Measurements from ENCODE around the gene SERP2. TPM values are rescaled to one million over a fixed set of nuclear protein-coding genes. Genes with fewer than 3 reads are reported as not detected.

SERP2 gene
- total and polyA plus RNA-seq, 9 of the 15 experiments (the other 6 are each of a cell fraction or from before 2014, with no cell fraction given), result 0.13 TPM; not detected in 8

DNA sequence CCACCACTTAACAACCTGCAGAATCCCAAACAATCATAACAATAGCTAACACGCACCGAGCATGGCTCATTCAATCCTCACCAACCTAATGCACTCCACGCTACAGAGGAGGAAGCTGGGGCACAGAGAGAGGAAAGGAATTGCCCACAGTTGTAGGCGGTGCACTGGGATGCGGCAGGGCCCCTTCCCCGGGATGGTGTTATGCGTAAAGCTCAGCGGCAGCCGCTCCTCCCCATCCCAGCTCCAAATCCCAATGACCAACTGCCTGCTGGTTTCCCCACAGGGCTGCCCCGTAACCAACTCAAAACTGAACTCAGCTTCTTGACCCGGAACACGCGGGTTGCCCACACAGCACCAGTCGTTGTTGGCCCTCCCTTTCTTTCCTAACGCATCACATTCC is 42.2 kb downstream of the SERP2 start:
- Histone ChIP-seq H3K4me2 (ENCODE audit: insufficient read depth, low read length) (no peak overlapping the region), H3K4me1 (replicated peaks in 1 of 2; ENCODE audit: control insufficient read depth in 2 of 2, insufficient read depth in 2 of 2, low read length in 2 of 2) (peaks cover 8 to 15% of the 10 kb centered on the region in 2 experiments; a peak in 4 of 5 replicates), H3K79me2 (ENCODE audit: control insufficient read depth, insufficient read depth, low read length) (no peaks in the 10 kb centered on the region), H3K4me3 (no peak overlapping the region), H3K9ac (ENCODE audit: insufficient read depth in 1 of 2, low read depth in 2 of 2, low read length in 2 of 2) (no peak overlapping the region), H3K27me3 (ENCODE audit: control insufficient read depth in 2 of 2, insufficient read depth in 2 of 2, low read length in 2 of 2) (no peaks in the 10 kb centered on the region), H3K36me3 (ENCODE audit: control insufficient read depth, insufficient read depth, low read length) (no peaks in the 10 kb centered on the region), H3K9me3 (replicated peaks; ENCODE audit: control insufficient read depth, insufficient read depth, low read depth, low read length) (no peaks in the 10 kb centered on the region), H2AFZ (ENCODE audit: low read depth, low read length) (no peak overlapping the region), H3K27ac (ENCODE audit: extremely low read depth, low read depth, low read length) (no peak overlapping the region), H4K20me1 (replicated peaks; ENCODE audit: control insufficient read depth, insufficient read depth, low read length) (no peaks in the 10 kb centered on the region), H3K9me1 (ENCODE audit: control insufficient read depth, insufficient read depth, low read length) (no peaks in the 10 kb centered on the region)
- no peak for ATAC-seq
- TF ChIP-seq HMG20B (CRISPR knock-in tag; IDR thresholded peaks at IDR 0.05), result no peak
- no peak for TF ChIP-seq KLF6 (CRISPR knock-in tag; IDR thresholded peaks at IDR 0.05; ENCODE audit: borderline replicate concordance)
- TF ChIP-seq SETDB1 (IDR thresholded peaks at IDR 0.05; ENCODE audit: low read length), result no peak
- no peak for TF ChIP-seq GTF2B (IDR thresholded peaks at IDR 0.05; ENCODE audit: extremely low read depth, insufficient read length)
- no peak for TF ChIP-seq ZNF354B (CRISPR knock-in tag; IDR thresholded peaks at IDR 0.05)
- TF ChIP-seq CHD4 (IDR thresholded peaks at IDR 0.05; ENCODE audit: insufficient read depth, insufficient replicate concordance, low read depth, low read length, poor library complexity, severe bottlenecking), result no peak
- TF ChIP-seq, protein P1, sequence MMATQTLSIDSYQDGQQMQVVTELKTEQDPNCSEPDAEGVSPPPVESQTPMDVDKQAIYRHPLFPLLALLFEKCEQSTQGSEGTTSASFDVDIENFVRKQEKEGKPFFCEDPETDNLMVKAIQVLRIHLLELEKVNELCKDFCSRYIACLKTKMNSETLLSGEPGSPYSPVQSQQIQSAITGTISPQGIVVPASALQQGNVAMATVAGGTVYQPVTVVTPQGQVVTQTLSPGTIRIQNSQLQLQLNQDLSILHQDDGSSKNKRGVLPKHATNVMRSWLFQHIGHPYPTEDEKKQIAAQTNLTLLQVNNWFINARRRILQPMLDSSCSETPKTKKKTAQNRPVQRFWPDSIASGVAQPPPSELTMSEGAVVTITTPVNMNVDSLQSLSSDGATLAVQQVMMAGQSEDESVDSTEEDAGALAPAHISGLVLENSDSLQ (IDR thresholded peaks at IDR 0.05), result no peak
- TF ChIP-seq IRF1 (CRISPR knock-in tag; IDR thresholded peaks at IDR 0.05; ENCODE audit: borderline replicate concordance), result no peak
- TF ChIP-seq SAP30 (IDR thresholded peaks at IDR 0.05; ENCODE audit: borderline replicate concordance, insufficient read depth, low read depth, low read length, poor library complexity, severe bottlenecking), result no peak
- no peak for TF ChIP-seq PRMT5 (CRISPR knock-in tag; IDR thresholded peaks at IDR 0.05)
- no peak for TF ChIP-seq HNRNPL (IDR thresholded peaks at IDR 0.05; ENCODE audit: low read depth, low read length)
- no peak for TF ChIP-seq PRPF4 (IDR thresholded peaks at IDR 0.05; ENCODE audit: insufficient read depth, low read depth, low read length, poor library complexity, severe bottlenecking)
- no peak for TF ChIP-seq HDGF (IDR thresholded peaks at IDR 0.05)
- no peak for TF ChIP-seq IRF9 (tag; IDR thresholded peaks at IDR 0.05)
- no peak for TF ChIP-seq GABPA (tag; conservative IDR thresholded peaks at IDR 0.05; ENCODE audit: low read depth)
- DNase-seq (ENCODE audit: extremely low read depth in 1 of 4, low spot score in 3 of 4), result no peak
- FAIRE-seq, result no peak
- POLR2A ChIA-PET, result interaction anchor here (1.4 kb wide), 1 partner anchor 11 kb away, joined by 3 read pairs; no protein-coding TSS in a partner anchor
- BruUV-seq (replicated peaks), result no TSS peak
- CTCF ChIA-PET (ENCODE audit: low intra/inter-chr PET ratio), result no interaction called here
- WGBS (ENCODE audit: insufficient coverage, low coverage, missing lambda C conversion rate), result 81% methylated on average over 4 of the region's 15 CpGs
- intact Hi-C loops (cut with micrococcal nuclease) (no loop called here), in situ Hi-C loops (cut with MboI) (no loop called here)

Data from K562 (cell line).